HEK293 (cell line): ENCODE results near the gene SULT1C3.

Experiments
- CTCF ChIA-PET: fragments of 350-600 bp; formaldehyde crosslinking; extraction: SDS; loops from one replicate; lab custom pipeline; 2021; ENCODE audit warnings: antibody characterized with exemption; lab: Yijun Ruan, JAX
- POLR2A ChIA-PET: fragments of 300-600 bp; formaldehyde crosslinking; extraction: SDS; loops from one replicate; lab custom pipeline; 2020; ENCODE audit warnings: antibody characterized with exemption, inconsistent platforms; lab: Yijun Ruan, JAX
- H3K27ac ChIP-seq: fragments of 200-500 bp; sonication (Bioruptor generic); 2 replicates; pipeline ENCODE4 v1.5.1; 2014; ENCODE audit warnings: low read depth, low read length, control low read depth, inconsistent platforms; ENCODE audit errors: extremely low read depth
- H3K36me3 ChIP-seq, 2 experiments: fragments of 200-500 bp in 1 of 2; sonication (Bioruptor generic) in 1 of 2; 1 replicate in 1 of 2; 2 replicates in 1 of 2; pipeline ENCODE4 v1.5.1; 2014 to 2017; ENCODE audit warnings: inconsistent platforms in 2 of 2, low read length in 2 of 2; ENCODE audit not compliant: control insufficient read depth in 2 of 2, insufficient read depth in 1 of 2
- H3K4me1 ChIP-seq: fragments of 200-500 bp; sonication (Bioruptor generic); 2 replicates; pipeline ENCODE4 v1.5.1; 2014; ENCODE audit warnings: mild to moderate bottlenecking, low read length, inconsistent platforms; ENCODE audit not compliant: control insufficient read depth, insufficient read depth
- H3K4me3 ChIP-seq: 2 replicates; pipeline ENCODE4 v1.5.1; 2011; ENCODE audit warnings: low read depth, mild to moderate bottlenecking, control low read depth, low read length, moderate library complexity
- H3K9me3 ChIP-seq: fragments of 200-500 bp; sonication (Bioruptor generic); 2 replicates; pipeline ENCODE4 v1.5.1; 2014; ENCODE audit warnings: low read depth, low read length, inconsistent platforms; ENCODE audit not compliant: control insufficient read depth, insufficient read depth
- EGR2 ChIP-seq: fragments of 450-650 bp; formaldehyde crosslinking; IDR thresholded peaks from 2 replicates; pipeline ENCODE4 v1.5.1; 2016; ENCODE audit warnings: low read depth, missing biosample characterization, missing genetic modification characterization
- KLF17 ChIP-seq: fragments of 450-650 bp; formaldehyde crosslinking; IDR thresholded peaks from 2 replicates; pipeline ENCODE4 v1.5.1; 2016; ENCODE audit warnings: missing biosample characterization, missing genetic modification characterization
- PRDM1 ChIP-seq: fragments of 450-650 bp; formaldehyde crosslinking; IDR thresholded peaks from 2 replicates; pipeline ENCODE4; 2016; ENCODE audit warnings: missing biosample characterization, missing genetic modification characterization
- ZFP3 ChIP-seq: fragments of 450-650 bp; formaldehyde crosslinking; IDR thresholded peaks from 2 replicates; pipeline ENCODE4 v1.5.1; 2016; ENCODE audit warnings: low read depth, missing biosample characterization, missing genetic modification characterization
- ZNF114 ChIP-seq: fragments of 450-650 bp; formaldehyde crosslinking; IDR thresholded peaks from 2 replicates; pipeline ENCODE4 v1.5.0; 2017; ENCODE audit warnings: missing biosample characterization, missing genetic modification characterization
- ZNF133 ChIP-seq: fragments of 450-650 bp; formaldehyde crosslinking; IDR thresholded peaks from 2 replicates; pipeline ENCODE4 v1.5.1; 2016; ENCODE audit warnings: missing biosample characterization, missing genetic modification characterization
- ZNF155 ChIP-seq: fragments of 450-650 bp; formaldehyde crosslinking; IDR thresholded peaks from 2 replicates; pipeline ENCODE4 v1.5.1; 2016; ENCODE audit warnings: missing biosample characterization, missing genetic modification characterization
- ZNF24 ChIP-seq: fragments of 450-650 bp; formaldehyde crosslinking; IDR thresholded peaks from 2 replicates; pipeline ENCODE4 v1.5.1; 2016; ENCODE audit warnings: missing biosample characterization, missing genetic modification characterization
- ZNF335 ChIP-seq: fragments of 450-650 bp; formaldehyde crosslinking; conservative IDR thresholded peaks from 2 replicates; pipeline ENCODE4 v1.5.1; 2016; ENCODE audit warnings: missing biosample characterization, missing genetic modification characterization
- ZNF37A ChIP-seq: fragments of 450-650 bp; IDR thresholded peaks from 2 replicates; pipeline ENCODE4 v1.5.1; 2018; ENCODE audit warnings: missing biosample characterization, missing genetic modification characterization
- ZNF473 ChIP-seq: fragments of 450-650 bp; formaldehyde crosslinking; IDR thresholded peaks from 2 replicates; pipeline ENCODE4 v1.5.1; 2017; ENCODE audit warnings: missing biosample characterization, missing genetic modification characterization
- ZNF510 ChIP-seq: fragments of 450-650 bp; formaldehyde crosslinking; IDR thresholded peaks from 2 replicates; pipeline ENCODE4 v1.5.1; 2018; ENCODE audit warnings: mild to moderate bottlenecking, missing genetic modification characterization, missing biosample characterization; ENCODE audit not compliant: insufficient replicate concordance
- ZNF530 ChIP-seq: fragments of 450-650 bp; formaldehyde crosslinking; IDR thresholded peaks from 2 replicates; pipeline ENCODE4 v1.5.1; 2016; ENCODE audit warnings: low read depth, missing biosample characterization, missing genetic modification characterization
- ZNF621 ChIP-seq: fragments of 450-650 bp; formaldehyde crosslinking; IDR thresholded peaks from 2 replicates; pipeline ENCODE4 v1.5.1; 2017; ENCODE audit warnings: missing biosample characterization, missing genetic modification characterization
- ZNF629 ChIP-seq: fragments of 450-650 bp; formaldehyde crosslinking; IDR thresholded peaks from 2 replicates; pipeline ENCODE4 v1.5.1; 2017; ENCODE audit warnings: missing biosample characterization, missing genetic modification characterization
- ZNF658 ChIP-seq: fragments of 450-650 bp; formaldehyde crosslinking; IDR thresholded peaks from 2 replicates; pipeline ENCODE4; 2016; ENCODE audit warnings: missing biosample characterization, missing genetic modification characterization
- ZNF701 ChIP-seq: fragments of 450-650 bp; formaldehyde crosslinking; IDR thresholded peaks from 2 replicates; pipeline ENCODE4 v1.5.1; 2016; ENCODE audit warnings: missing biosample characterization, missing genetic modification characterization
- ZNF830 ChIP-seq: fragments of 450-650 bp; IDR thresholded peaks from 2 replicates; pipeline ENCODE4 v1.5.0; 2018; ENCODE audit warnings: missing biosample characterization, missing genetic modification characterization, low read depth, mild to moderate bottlenecking, moderate library complexity
- ZSCAN18 ChIP-seq: fragments of 450-650 bp; formaldehyde crosslinking; IDR thresholded peaks from 2 replicates; pipeline ENCODE4 v1.5.1; 2016; ENCODE audit warnings: missing biosample characterization, missing genetic modification characterization
- ZSCAN30 ChIP-seq: fragments of 450-650 bp; IDR thresholded peaks from 2 replicates; pipeline ENCODE4 v1.5.1; 2018; ENCODE audit warnings: missing biosample characterization, mild to moderate bottlenecking, missing genetic modification characterization, moderate library complexity
- TF ChIP-seq, protein P1 (sequence below): fragments of 450-650 bp; formaldehyde crosslinking; IDR thresholded peaks from 2 replicates; pipeline ENCODE4 v1.5.1; 2017; ENCODE audit warnings: missing biosample characterization, missing genetic modification characterization
- TF ChIP-seq, protein P2 (sequence below): fragments of 450-650 bp; formaldehyde crosslinking; conservative IDR thresholded peaks from 2 replicates; pipeline ENCODE4 v1.5.1; 2016; ENCODE audit warnings: low read depth, missing biosample characterization, missing genetic modification characterization
- TF ChIP-seq, protein P3 (sequence below): fragments of 450-650 bp; formaldehyde crosslinking; IDR thresholded peaks from 2 replicates; pipeline ENCODE4 v1.5.0; 2017; ENCODE audit warnings: missing biosample characterization, missing genetic modification characterization, borderline replicate concordance

Gene SULT1C3

DNA sequence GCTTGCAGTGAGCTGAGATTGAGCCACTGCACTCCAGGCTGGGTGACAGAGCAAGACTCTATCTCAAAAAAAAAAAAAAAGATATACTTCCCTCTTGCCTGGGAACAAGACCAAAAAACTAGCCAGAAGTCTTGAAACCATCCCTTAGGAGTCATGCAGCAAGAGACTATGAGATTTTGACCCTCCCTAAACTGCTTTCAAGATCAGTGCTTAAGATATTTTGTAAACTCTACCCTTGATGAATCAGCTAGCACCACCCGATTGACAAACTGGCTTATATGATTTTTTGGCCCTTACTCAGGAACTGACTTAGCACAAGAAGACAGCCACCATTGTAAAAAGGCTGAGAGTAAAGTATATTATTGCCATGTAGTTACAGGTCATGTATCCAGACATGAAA lies 3.8 kb downstream of the SULT1C3 start (continued):
- TF ChIP-seq ZFP3 (tag by site-specific recombination), result no peak
- no peak for TF ChIP-seq ZNF335 (tag by site-specific recombination)
- TF ChIP-seq, protein P1, sequence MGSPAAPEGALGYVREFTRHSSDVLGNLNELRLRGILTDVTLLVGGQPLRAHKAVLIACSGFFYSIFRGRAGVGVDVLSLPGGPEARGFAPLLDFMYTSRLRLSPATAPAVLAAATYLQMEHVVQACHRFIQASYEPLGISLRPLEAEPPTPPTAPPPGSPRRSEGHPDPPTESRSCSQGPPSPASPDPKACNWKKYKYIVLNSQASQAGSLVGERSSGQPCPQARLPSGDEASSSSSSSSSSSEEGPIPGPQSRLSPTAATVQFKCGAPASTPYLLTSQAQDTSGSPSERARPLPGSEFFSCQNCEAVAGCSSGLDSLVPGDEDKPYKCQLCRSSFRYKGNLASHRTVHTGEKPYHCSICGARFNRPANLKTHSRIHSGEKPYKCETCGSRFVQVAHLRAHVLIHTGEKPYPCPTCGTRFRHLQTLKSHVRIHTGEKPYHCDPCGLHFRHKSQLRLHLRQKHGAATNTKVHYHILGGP (tag by site-specific recombination), result no peak
- TF ChIP-seq, protein P2, sequence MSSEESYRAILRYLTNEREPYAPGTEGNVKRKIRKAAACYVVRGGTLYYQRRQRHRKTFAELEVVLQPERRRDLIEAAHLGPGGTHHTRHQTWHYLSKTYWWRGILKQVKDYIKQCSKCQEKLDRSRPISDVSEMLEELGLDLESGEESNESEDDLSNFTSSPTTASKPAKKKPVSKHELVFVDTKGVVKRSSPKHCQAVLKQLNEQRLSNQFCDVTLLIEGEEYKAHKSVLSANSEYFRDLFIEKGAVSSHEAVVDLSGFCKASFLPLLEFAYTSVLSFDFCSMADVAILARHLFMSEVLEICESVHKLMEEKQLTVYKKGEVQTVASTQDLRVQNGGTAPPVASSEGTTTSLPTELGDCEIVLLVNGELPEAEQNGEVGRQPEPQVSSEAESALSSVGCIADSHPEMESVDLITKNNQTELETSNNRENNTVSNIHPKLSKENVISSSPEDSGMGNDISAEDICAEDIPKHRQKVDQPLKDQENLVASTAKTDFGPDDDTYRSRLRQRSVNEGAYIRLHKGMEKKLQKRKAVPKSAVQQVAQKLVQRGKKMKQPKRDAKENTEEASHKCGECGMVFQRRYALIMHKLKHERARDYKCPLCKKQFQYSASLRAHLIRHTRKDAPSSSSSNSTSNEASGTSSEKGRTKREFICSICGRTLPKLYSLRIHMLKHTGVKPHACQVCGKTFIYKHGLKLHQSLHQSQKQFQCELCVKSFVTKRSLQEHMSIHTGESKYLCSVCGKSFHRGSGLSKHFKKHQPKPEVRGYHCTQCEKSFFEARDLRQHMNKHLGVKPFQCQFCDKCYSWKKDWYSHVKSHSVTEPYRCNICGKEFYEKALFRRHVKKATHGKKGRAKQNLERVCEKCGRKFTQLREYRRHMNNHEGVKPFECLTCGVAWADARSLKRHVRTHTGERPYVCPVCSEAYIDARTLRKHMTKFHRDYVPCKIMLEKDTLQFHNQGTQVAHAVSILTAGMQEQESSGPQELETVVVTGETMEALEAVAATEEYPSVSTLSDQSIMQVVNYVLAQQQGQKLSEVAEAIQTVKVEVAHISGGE (tag by site-specific recombination), result no peak
- TF ChIP-seq ZSCAN18 (tag by site-specific recombination), result no peak
- TF ChIP-seq, all 188 proteins: peak for 0

DNA sequence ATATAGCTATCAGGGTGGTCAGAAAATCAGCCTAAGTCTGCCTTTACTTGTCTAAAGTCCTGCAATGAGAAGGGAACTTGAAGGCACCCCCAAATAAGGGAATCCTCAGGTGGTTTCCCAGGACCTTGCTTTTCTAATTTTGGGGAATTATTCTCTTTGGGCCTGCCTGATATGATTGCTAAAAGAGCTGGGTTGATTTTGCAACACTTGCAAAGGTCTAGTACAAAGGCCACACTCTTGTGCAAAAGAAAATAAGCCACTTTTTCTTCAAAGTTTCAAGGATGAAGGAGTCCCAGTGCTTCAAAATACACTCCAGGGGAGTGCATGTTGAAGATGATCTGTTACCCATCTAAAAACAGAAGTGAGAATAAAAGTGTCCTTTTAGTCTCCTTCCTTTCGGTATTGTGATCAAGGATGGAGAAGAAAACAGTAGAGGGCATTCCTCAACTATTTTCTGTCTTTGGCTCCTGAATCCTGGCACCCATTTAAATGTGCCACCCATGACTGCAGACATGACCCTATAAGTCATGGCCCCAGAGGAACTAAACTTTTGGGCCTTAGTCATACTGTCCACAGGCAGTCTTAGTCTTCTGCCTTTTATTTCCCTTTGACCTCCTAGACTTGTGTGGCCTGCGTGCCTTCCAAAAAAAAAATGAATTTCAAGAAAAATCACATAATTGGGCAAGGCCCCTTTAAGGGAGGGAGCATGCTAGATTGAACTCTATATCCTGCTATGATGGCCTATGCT lies 5.1 kb downstream of the SULT1C3 start:
- no peaks in the 10 kb centered on the region for H3K4me1 ChIP-seq
- POLR2A ChIA-PET, result no interaction called here
- H3K36me3 ChIP-seq, result no peaks in the 10 kb centered on the region
- H3K27ac ChIP-seq, result no peak overlapping the region
- H3K9me3 ChIP-seq, result no peaks in the 10 kb centered on the region
- CTCF ChIA-PET, result no interaction called here
- TF ChIP-seq ZNF155 (tag by site-specific recombination), result no peak
- TF ChIP-seq ZNF658 (tag by site-specific recombination), result no peak
- no peak for TF ChIP-seq ZNF629
- TF ChIP-seq ZNF114 (tag by site-specific recombination), result no peak
- no peak for TF ChIP-seq ZNF830 (tag by site-specific recombination)
- TF ChIP-seq, protein P2 (tag by site-specific recombination), result no peak
- no peak for TF ChIP-seq ZNF37A
- no peak for TF ChIP-seq ZNF701 (tag by site-specific recombination)
- no peak for TF ChIP-seq ZNF510 (tag by site-specific recombination)
- TF ChIP-seq, protein P3, sequence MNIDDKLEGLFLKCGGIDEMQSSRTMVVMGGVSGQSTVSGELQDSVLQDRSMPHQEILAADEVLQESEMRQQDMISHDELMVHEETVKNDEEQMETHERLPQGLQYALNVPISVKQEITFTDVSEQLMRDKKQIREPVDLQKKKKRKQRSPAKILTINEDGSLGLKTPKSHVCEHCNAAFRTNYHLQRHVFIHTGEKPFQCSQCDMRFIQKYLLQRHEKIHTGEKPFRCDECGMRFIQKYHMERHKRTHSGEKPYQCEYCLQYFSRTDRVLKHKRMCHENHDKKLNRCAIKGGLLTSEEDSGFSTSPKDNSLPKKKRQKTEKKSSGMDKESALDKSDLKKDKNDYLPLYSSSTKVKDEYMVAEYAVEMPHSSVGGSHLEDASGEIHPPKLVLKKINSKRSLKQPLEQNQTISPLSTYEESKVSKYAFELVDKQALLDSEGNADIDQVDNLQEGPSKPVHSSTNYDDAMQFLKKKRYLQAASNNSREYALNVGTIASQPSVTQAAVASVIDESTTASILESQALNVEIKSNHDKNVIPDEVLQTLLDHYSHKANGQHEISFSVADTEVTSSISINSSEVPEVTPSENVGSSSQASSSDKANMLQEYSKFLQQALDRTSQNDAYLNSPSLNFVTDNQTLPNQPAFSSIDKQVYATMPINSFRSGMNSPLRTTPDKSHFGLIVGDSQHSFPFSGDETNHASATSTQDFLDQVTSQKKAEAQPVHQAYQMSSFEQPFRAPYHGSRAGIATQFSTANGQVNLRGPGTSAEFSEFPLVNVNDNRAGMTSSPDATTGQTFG (tag by site-specific recombination), result no peak
- no peak for TF ChIP-seq ZNF621 (tag by site-specific recombination)
- no peak for TF ChIP-seq ZSCAN30 (tag by site-specific recombination)
- TF ChIP-seq EGR2, result no peak
- no peak for TF ChIP-seq ZNF473 (tag by site-specific recombination)
- no peak for TF ChIP-seq ZNF530
- TF ChIP-seq PRDM1 (tag by site-specific recombination), result no peak
- no peak for TF ChIP-seq ZNF24
- TF ChIP-seq KLF17 (tag by site-specific recombination), result no peak
- TF ChIP-seq ZNF133 (tag by site-specific recombination), result no peak
- TF ChIP-seq, all 188 proteins: peak for 0
- no peak overlapping the region for H3K4me3 ChIP-seq
